ENCODE results near the gene SSBP3.
"Not testable (repeated sequence)": the region's sequence is repeated elsewhere in the genome, so short reads cannot be mapped to it uniquely, and the experiment has no call there.

The SSBP3 gene

DNA sequence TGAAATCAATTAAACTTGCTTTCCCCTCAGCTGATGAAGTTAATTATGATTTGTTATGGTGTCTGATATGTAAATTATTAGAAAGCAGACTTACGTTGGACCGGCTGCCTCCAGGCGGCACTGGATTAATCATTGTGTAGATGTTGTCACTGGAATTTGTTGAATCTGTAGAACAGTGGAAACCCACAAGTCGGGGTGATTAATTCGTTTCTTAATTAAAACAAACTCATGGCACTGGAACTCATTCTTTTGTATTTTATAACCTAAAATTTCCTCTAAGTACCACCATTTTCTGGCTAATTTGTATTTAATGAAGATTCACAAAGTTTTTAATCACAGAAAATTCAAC, 167.2 kb downstream of the SSBP3 start:
- DNase-seq, result no peak

DNA sequence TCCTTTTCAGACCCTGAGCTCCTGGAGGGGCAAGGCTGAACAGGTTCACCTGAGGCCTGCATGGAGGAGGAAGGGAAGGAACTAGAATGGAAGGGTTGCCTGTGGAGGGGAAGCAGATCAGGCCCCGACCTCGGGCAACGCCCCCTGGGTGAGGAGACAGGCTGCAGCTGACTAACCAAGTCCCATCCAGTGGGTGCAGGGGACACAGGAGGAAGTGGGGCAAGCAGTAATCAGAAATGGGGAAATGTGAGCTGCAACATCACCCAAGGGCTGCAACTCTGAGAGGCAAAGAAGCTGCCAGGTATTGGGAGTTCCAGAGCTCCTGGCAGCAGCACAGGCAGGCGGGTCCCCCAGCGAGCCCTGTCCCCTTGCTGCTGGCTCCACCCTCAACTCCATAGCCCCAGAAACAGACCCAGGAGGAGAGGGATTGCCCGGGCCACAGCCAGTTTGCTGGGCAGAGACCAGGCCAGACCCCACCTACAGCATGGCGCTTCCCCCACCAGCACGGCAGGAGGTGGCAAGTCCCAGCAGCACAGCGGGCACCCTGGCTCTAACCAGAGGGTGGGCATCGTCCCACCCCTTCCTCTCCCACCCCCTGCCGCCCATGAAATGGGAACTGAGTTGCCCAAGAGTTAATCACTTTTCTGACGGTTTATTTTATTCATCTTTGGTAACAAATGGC, 167.7 kb downstream of the SSBP3 start:
- no peak for DNase-seq

DNA sequence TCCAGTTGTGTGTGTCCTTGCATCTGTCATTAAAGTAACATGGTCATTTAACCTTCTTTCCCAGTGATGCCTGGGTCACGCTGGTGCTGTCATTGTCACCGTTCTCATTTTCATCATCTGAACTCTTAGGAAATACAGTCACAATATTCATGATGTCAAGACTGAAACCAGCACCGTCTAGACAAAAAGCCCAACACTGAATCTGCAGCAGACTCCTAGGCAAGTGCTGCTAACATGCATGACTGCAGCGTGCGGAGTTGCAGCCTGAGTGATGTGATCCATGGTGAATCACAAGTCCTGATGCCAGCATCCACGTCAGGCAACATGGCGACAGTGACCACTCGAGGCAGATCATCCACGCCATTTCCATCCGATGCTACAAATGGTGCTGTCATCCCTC, 168.6 kb downstream of the SSBP3 start:
- DNase-seq, result no peak

DNA sequence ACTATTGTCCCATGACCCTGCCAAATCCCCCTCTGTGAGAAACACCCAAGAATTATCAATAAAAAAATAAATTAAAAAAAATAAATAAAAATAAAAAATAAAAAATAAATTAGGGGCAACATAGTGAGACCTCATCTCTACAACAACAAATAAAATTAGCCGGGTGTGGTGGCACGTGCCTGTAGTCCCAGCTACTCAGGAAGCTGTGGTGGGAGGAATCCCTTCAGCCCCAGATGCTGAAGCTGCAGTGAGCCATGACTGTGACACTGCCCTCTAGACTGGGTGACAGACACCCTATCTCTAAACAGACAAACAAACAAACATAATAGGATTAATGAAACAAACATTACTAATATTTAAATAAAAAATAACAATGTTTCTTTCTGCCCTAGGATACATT, 171.9 kb downstream of the SSBP3 start:
- DNase-seq, result no peak

DNA sequence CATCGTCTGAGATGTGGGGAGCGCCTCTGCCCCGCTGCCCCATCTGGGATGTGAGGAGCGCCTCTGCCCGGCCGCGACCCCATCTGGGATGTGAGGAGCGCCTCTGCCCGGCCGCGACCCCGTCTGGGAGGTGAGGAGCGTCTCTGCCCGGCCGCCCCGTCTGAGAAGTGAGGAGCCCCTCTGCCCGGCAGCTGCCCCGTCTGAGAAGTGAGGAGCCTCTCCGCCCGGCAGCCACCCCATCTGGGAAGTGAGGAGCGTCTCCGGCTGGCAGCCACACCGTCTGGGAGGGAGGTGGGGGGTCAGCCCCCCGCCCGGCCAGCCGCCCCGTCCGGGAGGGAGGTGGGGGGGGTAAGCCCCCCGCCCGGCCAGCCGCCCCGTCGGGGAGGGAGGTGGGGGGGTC, 173.0 kb downstream of the SSBP3 start:
- not testable (repeated sequence) for DNase-seq

DNA sequence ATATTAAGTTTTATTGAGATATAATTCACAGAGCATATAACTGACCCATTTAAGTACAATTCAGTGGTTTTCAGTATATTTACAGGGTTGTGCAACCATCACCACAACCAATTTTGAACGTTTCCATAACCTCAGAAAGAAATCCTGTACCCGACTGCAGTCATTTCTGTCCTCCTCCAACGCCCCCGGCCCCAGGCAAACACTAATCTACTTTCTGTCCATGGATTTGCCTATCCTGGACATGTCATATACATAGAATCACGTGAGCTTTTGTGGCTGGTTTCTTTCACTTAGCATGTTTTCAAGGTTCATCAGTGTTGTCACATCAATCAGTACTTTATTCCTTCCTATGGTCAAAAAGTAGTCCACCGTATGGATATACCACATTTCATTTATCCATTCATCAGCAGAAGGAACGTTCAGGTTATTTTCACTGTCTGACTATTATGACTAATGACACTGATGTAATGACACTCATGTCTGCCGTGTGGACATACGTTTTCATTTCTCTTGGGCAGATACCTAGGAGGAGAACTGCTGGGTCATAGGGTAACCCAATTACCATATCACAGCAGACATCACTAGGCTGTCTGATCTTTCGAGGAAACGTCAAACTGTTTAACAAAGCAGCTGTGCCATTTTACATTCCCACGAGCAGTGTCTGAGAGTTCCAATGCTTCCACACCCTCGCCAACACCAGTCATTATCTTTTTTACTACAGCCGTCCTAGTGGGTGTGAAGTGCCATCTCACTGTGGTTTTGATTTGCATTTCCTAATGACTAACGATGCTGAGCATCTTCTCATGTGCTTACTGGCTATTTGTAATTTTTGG, 175.5 kb downstream of the SSBP3 start:
- no peak for DNase-seq

DNA sequence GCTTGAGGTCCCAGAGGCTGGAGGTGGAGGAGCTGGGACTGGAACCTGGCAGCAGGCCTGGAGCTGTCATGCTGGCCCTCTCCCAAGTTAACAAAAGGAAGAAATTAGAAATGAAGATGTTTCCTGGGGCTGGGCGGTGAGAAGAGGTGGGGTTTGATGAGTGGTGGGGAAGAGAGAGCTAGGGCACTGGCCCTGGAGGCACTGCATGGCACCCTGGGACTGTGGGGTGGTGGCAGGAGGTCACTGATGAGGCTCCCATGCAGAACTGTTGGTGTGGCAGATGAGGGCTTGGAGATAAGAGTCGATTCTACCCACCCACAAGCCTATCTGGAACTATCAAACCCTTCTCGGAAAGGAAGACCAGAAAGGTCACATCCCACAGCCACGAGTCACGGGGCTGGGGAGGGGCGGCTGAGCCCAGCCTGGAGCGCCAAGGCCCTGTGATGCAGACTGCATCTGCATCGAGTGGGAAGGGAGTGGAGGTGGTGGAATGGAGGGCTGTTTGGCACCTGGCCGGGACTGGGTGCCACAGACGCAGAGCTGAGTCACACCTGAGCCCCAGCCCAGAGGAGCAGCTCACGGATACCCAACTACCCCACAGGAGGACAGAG, 176.8 kb downstream of the SSBP3 start:
- no peak for DNase-seq

DNA sequence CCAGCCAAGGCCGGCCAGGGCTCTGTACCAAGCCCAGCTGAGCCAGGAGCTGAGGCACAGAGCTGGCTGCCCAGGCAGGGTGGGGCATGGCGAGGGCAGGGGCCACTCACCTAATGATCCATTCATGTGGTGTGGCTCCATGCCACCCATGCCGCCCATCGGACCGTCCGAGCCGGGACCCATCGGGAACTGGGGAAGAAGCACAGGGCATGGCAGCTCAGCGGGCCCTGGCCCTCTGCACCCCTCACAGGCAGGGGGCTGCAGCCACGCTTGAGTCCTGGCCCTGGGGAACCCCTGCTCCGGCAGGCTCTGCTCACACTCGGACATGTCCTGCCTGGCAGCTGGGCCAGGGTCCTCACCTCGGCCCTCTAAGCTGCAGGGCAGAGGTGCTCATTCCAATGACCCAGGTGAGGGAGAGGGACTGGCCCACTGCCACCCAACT, 177.5 kb downstream of the SSBP3 start:
- DNase-seq, result no peak

DNA sequence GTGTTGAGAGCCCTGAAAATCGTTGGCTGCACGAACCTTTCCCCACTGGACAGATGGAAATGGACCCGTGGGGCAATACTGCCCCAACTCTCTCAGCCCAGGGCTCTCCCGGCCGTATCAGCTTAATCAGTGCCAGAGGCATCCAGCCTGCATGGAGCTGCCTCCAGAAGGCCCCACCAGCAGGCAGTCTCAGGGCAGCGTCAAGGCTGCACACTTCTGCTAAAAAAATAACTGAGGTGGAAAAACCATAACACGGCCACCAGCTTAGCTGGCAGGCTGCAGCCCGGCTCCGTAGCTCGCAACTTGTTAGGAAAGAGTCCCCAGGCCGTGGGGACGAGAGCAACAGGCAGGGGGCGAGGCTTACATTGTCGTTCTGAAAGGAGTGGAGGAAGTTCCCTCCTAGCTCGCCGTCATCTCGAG, 178.3 kb downstream of the SSBP3 start:
- DNase-seq, result no peak

DNA sequence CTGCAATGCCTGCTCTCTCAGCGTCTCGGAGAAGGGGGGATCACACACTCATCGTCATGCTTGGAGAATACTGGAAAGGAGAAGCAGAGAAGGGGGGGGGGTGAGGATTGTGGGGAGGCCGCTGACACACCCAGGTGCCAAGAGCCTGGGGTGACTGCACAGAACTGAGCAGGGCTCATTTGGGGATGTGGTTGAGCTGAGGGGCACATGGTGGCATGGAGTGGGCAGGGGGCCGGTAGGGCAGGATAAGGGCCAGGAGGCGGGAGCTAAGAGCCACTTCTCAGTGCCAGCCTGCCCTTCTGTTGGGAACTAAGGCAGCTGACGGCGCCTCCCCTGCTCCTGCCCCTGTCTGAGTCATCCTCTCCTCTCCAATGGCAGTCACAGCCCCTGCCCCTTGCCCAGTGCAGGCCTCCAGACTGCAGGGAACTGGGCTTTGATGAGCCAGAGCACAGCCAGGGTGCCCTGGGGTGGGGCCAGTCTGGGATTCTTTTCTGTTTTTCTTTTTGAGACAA, 179.0 kb downstream of the SSBP3 start:
- DNase-seq, result no peak

DNA sequence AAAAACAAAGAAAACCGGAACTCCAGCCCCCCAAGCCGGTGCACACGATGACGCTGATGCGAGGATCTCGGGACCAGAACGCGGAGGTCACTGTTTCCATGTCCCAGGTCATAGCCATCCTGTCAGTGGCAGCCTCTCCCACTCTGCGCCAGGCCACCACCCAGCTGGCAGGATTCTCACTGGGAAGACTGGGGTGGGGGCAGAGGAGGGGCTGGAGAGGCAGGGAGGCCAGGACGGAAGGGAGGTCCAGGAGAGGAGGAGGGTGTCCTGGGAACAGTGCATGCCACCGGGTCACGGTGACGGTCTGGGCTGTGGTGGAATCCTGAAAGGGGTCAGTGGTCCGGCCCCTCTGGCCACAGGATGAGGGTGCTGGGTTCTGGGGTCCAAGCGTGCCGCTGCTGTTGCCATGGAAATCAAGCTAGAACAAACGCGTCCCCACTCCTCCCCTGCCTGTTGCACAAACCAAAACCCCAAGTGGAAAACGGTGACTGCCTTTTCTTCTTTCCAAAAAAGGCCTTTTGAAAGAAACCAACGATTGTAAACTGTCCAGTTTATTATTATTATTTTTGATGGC, 180.1 kb downstream of the SSBP3 start:
- DNase-seq, result no peak

DNA sequence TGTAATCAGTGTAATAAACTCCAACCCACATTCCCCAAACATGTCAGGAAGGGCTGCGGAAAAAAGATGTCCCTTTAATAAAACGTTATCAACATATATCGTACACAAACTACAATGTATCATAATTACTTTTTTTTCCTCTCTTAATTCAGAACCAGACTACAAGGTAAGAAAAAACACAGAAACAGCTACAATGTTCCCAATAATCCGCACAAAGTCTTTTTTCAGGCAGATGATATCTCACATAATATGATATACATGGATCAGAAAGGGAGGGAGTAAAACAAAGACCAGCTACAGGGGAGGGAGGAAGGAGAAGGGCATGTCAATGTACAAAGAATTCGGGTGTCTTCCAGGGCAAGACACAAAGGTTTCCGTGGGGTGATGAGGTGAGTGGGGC, 180.8 kb downstream of the SSBP3 start:
- DNase-seq, result no peak

DNA sequence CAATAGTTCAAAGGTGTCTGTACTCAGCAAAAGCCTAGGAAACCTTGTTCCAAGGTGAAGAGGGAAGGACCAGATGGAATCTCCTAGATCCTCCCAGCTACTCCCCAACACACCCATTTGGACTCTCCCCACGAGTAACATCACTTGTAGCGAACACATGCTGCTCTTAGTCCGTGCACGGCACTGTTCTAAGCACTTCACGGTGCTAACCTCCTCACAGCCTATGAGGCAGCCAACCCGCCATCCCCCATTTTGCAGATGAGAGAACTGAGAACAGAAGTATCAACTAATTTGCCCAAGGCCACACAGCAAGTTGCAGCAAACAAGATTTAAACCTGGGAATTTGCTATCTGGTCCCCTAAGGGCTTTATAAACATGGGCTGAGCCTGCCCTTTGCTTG, 182.0 kb downstream of the SSBP3 start:
- no peak for DNase-seq

DNA sequence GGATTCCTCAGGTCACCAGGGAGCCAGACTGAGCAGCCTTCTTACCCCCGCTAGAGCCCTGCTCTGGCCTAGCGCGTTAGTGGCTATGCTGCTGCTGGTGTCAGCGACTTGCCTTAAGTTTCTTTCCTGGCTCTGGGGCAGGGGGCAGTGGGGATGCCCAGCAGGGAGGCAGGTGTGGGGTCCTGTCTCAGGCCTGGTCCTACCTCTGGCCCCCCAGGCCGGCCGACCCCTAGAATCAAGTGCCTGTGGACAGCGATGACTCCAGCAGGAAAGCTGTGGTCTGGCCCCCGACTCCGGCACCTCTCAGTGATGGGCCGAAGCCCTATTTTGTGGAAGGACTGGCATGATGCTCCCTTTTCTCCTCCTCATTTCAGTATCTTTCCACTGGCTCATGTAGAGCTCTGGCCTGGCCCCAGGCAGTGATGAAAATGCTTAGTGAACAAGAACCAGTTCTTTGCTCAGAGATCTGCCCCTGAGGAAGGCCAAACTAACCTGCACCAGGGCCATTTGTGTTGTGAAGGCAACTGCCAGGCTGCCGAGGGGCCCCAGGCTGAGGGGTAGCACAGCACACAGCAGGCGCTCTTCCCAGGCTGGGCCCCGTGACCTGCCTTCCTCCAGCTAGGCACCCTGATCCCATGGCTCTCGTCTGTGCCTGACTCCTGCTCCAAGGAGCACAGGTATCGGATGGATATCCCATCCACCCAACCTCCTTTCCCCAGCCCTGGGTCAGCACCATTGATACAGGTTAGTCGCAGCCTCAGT, 182.6 kb downstream of the SSBP3 start:
- DNase-seq, result no peak

DNA sequence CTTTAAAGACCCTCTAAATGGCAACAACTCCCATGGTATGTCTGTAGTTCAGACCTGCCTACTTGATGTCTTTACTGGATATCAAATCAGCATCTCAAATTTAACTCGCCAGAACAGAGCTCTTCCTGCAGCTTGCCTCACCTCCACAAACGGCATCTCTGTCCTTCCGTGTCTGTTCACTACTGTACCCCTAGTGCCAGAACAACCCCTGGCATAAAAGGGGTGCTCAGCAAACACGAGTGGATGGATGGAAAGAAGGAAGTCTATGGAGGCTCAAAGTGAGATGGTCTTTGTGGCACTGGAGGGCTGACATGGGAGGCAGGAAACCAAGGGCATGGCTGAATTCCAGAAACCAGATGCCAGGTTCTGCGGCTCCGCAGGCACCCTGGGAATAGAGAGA, 183.5 kb downstream of the SSBP3 start:
- no peak for DNase-seq

DNA sequence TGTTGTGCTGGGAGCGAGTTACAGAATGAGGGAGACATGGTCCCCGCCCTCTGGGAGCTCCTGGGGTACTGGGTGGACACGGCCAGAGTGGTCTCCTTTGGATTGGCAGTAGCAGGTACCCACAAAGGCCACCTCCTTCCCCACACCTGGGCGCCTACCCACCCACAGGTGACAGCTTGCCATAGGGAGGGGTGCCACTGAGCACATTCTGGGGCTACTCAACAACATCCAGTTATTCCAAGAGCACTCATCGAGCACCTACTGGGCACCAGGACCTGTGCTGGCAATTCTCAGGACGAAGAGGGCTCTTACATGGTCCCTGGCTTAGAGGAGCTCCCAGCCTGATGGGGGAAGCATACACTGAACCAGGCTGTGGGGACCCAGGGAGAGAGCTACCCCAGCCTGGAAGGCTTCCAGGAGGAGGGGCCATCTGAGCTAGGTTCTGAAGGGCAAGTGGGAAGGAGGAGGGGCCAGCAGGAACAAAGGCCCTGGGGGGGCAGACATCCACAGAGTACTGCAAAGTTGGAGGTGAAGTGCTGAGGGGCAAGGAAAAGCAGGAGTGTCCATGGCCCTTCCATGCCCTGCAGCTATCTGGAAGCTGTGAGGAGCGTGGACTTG, 184.2 kb downstream of the SSBP3 start:
- no peak for DNase-seq

DNA sequence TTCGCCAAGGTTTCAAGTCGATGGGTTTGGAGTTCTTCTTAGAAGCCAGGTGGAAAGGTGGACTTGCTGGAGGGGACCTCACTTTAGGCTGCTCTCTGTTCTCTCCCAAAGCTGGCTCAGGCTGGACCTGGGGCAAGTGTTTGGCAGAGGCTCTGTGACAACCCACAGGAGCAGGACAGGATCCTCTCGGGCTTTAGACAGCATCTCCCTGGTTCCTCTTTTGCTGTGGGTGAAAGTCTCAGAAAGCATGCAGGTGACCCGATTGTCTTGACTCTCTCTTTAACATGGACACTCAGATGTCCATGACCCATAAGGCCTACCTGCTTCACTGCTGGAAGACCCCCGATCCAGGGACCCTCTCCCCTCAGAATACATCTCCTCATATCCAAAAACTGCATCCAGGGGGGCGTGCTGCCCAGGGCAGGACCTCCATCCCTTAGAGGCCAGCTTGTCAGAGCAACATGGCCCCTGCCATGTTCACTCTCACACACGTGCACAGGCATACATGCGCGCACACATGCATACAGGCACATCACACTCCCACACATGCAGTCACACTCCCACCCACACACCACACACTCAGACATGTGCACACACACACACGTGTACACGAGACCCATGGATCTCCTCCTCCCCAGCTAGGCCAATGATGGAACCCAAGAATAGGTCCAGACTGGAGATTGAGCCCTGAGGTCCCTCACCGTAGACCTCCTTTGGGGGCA, 184.9 kb downstream of the SSBP3 start:
- DNase-seq, result no peak

DNA sequence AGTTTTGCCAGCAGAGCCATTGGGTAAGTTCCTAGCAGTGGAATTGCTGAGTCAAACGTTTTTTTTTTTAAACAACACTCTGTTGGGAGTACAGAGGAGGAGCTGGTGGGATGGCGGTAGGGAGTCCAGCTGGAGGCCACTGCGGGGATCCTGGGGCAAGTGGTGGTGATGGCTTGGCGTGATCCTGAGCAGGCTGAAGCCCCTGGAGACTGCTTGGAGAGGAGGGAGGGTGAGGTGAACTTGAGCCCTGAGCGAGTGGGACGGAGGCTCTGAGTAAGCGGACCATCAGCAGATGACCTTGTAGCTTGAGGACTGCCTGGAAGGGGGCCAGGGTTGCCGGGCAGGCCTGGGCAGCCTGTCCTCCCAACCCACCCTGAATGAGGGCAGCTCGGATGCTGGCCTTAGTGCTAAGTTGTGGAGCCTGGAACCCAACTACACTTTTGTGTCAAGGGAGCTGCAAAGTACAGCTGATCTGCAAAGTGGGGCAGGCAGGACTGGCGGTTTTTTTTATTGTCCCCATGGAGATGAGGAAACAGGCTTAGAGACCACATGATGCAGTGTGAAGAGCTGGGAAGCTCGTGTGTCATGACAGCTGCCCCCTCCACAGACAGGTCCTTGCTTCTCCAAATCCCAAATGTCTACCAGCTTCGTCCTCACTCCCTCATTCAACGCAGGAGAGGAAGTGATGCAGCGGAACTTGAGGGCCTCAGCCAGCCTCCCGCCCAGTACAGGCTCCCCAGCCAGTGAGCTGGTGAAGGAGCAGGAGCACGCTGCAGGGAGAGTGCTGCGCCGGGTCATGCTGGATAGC, 186.0 kb downstream of the SSBP3 start:
- DNase-seq, result no peak

DNA sequence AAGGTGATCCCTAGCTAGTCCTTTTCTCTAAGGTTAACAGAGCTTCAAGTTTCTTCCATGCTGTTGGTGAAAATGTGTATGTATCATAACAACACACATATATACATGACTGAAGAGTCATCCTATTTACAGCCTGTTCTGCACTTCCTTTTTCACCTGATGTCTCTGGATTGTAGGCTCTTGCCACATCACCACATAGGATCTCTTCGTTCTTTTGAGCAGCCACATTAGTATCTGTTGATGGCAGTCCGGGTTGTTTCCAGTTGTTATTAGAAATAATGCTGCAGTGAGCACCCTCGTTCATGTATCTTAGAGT, 186.5 kb downstream of the SSBP3 start:
- no peak for DNase-seq

DNA sequence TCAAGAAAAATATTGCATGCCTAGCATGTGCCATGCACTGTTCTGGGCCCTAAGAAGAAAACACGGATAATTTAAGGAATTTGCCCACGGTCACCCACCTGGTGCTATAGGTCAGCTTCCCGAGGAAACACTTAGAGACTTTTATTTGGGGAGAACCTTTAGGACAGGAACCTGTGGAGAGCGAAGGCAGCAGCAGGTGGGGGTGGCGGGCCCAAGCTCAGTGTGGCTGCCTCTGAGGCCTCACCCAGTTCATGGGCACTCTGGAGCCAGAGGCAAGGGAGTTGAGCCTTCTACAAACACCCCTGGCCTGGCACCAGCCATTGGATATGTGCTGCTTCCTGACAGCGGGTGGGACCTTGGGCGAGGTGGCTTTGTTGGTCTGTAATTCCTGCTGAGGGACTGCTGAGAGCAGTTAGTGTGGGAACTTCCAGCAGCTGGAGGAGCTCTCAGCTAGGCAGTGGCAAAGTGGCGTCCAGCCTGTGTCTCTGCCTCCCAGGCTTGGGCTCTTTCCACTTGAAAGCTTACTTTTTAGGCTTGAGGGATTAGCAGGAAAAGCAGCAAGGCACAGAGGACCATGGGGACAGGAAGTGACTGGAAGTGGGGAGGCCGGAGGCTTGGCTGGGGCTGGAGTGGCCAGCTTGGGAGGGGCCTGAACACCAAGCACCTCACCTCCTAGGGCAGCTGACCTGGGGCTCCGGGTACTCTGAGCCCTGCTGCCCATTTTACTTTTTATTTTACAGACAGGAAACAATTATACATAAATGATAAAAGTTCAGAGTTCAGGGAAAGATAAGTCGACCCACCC, 187.1 kb downstream of the SSBP3 start:
- no peak for DNase-seq

All from activated CD8-positive, alpha-beta memory T cell treated with anti-CD3 and anti-CD28 coated beads for 24 hours (primary cell).